Stimulated activated CD8-positive, alpha-beta memory T cell treated with anti-CD3 and anti-CD28 coated beads, Interleukin-4, amount 100 ng/mL, for 48 hours (primary cell): Measurements from ENCODE around the gene MYO15B.

Experiments
- DNase-seq: peaks from one replicate; pipeline ENCODE4 v3.0.0-alpha.2; 2020

The MYO15B gene

DNA sequence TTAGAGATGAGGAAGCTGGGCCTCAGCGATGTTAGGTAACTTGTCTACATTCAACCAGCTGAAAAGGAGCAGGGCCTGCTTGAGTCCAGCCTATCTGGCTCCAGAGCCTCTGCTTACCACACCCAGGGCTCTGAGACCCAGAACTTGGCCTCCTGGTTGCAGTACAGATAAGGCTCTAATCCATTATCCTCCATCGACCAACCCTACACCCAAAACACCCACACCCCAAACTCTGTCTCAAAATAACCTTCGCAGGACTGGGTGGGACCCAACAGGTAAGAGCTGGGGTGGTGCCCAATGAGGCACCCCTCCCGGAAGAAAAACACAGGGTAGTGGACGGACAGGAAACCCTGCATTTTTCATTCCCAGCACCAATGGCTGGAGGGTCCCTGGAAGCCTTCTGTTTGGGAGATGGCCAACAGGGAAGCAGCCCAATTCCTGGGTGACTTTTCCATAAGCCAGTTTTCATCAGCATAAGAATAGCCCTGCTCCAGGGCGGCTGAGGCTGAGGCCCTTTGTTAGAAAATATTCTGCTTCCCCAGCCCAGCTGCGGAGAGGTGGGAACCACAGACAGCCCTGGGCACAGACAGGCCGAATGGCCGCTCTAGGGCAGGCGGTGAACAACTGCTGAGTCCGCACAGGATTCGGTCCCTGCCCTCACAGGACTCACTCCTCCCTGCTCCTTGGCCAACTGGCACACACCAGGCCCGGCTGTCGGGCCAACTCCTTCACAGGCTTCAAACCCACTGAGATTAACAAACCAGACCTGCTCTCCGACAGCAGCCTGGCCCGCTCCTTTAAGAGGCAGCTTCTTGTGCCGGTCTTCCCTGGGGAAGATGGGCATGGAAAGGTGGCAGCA is 55.4 kb downstream of the MYO15B start:
- DNase-seq, result no peak

DNA sequence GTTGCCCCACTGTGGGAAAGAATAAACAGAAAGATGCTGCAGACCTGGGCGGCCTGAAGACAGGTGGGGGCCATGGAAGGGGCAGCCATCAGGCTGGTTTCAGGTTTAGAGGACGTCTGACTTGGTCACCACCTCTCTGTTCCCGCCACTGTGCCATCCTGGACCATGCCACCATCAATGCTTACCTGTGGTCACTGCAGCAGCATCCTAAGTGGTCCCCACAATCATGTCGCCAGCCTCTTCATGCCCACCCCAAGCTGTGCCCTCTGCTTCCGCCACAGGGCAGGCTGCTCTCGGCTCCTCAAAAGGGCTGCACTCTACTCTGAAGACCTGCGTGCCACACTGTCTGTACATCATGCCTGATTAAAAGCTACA is 56.0 kb downstream of the MYO15B start:
- DNase-seq, result no peak

GRCh38 chr17:75645501-75645888 is 57.9 kb downstream of the MYO15B start:
- DNase-seq, result no peak

GRCh38 chr17:75645889-75646637 is 58.5 kb downstream of the MYO15B start:
- DNase-seq, result no peak

GRCh38 chr17:75646638-75646992 is 59.0 kb downstream of the MYO15B start:
- no peak for DNase-seq

DNA sequence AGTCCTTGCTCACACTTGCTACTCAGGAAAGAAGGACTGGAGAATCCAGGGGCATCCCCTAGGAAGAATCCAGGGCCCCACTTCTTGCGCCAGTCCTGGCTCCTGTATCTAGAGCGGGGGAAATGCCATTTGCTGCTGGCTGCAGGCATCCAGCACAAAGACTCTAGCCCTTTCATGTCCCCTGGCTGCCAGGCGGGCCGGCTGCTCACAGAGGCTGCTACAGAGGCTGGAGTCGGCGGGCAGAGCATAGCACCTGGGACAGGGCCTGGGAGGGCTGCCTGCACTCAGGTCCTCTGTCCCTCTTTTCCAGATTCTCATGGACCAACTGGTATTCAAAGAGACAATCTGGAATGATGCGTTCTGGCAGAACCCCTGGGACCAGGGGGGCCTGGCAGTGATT is 59.5 kb downstream of the MYO15B start:
- no peak for DNase-seq

- DNase-seq, result no peak
Measured at GRCh38 chr17:75647921-75648320, 60.3 kb downstream of the MYO15B start.

DNA sequence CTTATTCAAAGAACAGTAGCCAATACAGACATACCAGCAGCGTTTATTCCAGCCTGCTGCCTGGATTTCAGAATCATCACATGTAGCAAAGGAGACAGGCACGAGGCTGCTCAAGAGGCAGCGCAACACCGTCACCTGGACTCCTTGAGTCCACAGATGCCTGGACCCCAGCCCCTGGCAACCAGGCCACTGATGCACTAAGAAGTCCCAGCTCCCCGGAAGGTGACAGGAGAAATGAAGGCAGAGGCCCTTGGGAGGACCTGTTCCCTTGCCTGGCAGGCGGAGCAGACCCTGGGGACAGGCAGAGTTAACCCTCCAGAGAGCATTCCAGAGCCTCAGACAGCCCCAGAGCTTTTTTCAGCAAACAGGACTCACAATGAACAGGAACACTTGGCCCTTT is 62.1 kb downstream of the MYO15B start:
- no peak for DNase-seq

- DNase-seq, result no peak
Measured at GRCh38 chr17:75650874-75651273, 63.3 kb downstream of the MYO15B start.

DNA sequence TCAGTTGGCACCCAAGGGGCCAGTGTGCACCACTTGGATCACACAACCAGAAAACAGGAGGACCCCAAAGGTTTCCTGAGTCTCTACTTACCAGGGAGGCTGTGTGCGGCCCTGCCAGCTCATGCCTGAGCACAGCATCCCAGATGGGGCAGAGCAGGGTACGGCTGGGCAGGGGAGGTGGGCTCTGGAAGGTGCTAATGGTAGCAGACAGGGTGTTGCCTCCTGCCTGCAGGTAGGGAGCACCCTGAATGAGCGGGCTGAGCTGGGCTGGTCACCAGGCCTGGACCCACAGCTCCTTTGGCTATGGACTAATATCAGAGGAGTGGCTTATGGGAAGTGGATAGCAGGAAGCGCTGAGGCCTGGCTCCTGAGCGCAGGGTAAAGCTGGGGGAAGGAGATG is 64.7 kb downstream of the MYO15B start:
- DNase-seq, result no peak

- DNase-seq, result peak; percentile 54
Measured at GRCh38 chr17:75652934-75653549, 65.4 kb downstream of the MYO15B start.

- no peak for DNase-seq
Measured at GRCh38 chr17:75654176-75654575, 66.6 kb downstream of the MYO15B start.

DNA sequence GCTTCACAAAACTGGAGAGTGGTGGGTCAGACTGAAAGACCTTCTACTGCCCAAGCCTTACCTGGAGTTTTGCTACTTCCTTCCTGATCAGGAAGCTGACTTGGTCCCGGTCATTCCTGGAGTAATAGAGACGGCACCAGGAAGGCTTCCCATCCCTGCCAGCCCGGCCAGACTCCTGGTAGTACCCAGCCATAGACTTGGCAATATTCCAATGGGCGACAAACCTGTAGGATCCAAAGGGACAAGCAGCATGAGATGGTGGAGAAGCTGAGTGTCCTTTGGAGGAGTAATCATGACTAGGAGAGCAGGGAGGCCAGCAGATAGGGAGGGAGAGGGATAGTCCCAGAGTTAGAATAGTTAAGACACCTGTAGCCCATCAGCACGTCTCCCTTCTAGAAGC is 70.6 kb downstream of the MYO15B start:
- no peak for DNase-seq

DNA sequence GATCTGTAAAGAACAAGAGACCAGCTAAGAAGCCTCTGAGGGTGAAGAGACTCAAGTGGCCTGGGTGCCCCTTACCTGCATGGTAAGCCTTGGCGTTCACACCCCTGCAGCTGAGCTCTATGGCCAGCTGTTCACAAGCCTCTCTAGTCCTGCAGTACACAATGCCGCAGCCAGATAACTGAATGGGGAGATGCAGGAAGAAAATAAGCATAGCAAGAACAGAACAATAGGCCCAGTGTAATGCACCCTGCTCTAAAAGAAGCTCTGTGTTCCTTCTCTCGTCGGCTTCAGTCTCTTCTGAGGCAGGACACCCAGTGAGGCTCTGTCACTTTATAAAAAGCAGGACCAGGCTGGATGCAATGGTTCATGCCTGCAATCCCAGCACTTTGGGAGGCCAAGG is 73.9 kb downstream of the MYO15B start:
- DNase-seq, result no peak

DNA sequence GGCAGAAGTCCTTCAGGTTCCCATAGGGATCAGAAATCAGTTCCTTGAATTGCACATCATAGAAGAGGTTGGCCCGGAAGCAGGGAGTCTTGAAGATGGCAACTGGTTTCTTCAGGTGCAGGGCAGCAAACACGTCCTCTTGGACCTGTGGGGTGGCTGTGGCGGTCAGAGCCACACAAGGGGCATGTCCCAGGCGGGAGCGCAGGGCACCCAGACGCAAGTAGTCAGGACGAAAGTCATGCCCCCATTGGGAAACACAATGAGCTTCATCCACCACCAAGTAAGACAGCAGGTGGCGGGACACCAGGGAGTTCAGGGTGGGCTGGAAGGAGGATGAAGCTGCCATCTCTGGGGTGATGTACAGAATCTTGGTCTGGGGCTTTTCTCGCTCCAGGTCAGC is 74.9 kb downstream of the MYO15B start:
- no peak for DNase-seq

DNA sequence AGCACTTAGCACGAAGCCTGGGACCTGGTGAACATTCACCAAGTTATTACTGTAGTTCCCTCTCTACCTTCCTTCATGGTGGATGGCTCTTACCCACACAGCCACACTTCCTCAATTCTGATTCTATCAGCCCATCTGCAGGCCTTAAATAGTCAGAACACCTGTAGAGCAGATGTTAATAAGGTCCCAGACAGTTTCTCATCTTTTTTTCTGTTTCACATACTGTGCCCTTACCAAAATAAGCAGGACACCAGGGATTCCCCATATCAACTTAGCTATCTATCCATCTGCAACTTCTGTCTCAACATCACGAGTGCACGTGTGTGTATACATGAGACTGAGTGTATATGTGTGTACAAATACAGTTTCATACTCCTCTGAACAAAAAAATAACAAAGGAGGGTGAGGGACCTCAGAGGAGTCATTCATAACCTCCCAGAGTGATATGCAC is 76.5 kb downstream of the MYO15B start:
- DNase-seq, result no peak

- DNase-seq, result no peak
Measured at GRCh38 chr17:75665981-75666380, 78.4 kb downstream of the MYO15B start.

DNA sequence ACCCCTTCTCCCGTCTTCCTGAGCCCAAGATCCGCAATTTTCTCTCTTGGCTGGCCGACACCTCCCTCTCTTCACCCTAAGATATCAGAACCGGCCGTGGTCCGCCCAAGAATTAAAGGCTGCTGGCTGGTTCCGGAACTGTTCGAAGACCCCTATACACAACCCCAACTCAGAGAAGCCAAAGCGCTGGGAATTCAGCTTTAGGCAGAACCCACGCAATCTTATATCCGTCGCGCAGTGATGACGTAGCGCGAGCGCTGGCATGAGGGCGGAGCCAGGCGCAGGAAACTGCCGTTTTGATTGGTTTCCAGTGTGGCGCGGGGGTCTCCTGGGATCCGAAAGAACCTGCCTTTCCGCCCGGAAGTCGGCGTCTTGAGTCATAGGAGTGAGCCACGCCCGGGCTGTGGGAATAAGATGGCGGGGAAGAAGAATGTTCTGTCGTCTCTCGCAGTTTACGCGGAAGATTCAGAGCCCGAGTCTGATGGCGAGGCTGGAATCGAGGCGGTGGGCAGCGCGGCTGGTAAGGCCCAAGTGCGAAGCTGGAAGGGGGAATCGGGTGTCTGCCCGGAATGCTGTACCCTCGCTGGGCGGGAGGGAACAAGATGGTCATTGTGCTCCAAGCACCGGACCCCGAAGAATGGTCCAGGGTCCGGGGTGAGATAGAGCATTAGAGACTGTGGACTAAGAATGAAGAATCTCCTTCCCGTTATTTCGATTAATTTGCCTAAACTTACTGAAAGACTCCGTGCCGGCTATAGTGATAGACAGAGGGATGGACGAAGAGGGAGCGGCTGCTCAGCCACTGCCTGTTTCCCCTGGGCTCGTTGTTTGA is 79.6 kb downstream of the MYO15B start, which contains the start of the genes RECQL5 and SAP30BP:
Gene RECQL5 (minus strand): TSS at position 196 of the 832 bp plus-strand sequence. CDS start 597 bp downstream, outside the sequence.
Gene SAP30BP (plus strand): TSS at position 380 of the 832 bp plus-strand sequence. CDS start 35 bp downstream, at position 415.
- DNase-seq, result peak; percentile 99

DNA sequence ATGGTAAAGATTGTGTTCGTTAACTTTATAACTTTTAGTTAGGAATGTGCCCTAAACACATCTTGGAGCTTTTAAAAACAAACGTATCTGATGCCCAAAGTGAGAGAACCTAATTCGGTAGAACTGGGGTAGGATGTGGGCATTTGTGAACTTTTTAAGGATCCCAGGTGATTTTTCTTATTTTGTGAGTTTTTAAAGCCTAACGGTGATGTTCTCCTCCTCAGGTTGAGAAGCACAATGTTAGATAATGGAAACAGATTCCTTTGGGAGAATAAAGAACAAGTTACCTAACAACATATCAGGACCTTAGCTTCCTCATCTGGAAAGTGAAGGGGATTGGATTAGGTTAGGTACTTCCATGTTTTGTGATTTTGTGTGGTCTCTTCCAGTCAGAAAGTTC is 80.2 kb downstream of the MYO15B start:
- DNase-seq, result no peak

- DNase-seq, result no peak
Measured at GRCh38 chr17:75668489-75668888, 80.9 kb downstream of the MYO15B start.

DNA sequence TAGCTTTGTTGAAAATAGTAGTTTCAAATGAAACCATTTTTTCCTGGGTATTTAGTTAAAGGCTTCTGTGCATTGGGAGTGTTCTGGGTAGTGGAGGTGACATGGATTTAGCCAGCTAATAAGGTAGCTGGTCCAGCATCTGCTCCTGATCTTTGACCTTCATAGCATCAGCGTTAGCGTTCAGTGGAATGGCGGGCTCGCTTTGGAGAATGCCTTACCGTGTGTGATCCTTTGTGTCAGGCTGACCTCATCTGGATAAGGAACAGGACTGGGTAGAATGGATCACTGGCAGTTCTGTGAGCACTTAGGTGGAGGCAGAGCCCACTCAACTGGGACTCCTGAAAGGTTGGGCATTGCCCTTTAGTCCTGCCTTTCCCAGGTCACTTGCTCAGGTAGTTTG is 83.3 kb downstream of the MYO15B start:
- DNase-seq, result no peak

DNA sequence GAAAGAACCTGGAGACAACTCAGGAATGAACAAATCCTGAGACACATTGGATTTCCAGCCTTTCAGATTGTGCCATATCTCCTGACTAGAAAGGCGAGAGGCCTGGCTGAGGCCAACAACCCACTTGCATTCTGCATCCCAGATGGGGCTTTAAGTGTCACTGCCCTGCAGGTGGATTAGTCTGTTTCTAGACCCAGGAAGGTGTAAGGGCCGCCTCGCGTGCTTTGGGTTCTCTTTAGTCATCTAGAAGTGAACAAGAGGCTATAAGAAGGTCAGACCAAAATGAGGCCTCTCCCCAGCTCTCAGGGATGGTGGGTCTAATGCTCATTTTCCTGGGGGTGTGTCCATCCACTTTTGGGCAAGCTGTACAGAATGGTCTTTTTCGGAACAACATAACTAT is 84.4 kb downstream of the MYO15B start:
- no peak for DNase-seq

GRCh38 chr17:75673487-75673886 is 85.9 kb downstream of the MYO15B start:
- DNase-seq, result no peak
